Activated CD8-positive, alpha-beta T cell treated with anti-CD3 and anti-CD28 coated beads for 36 hours (primary cell): Measurements from ENCODE around the gene VWA2. TPM values are rescaled to one million over a fixed set of nuclear protein-coding genes. Genes with fewer than 3 reads are reported as not detected.

Source experiments
- ATAC-seq: fragments of 200-7000 bp; cut with Tn5 transposase; one replicate; pipeline ENCODE4 v1.10.0; 2021; ENCODE audit warnings: mild to moderate bottlenecking, moderate library complexity
- CTCF ChIA-PET: fragments of 350-600 bp; sonication (Branson Sonifier 250); formaldehyde crosslinking; loops from one replicate; lab custom pipeline; 2021; ENCODE audit warnings: antibody characterized with exemption; lab: Charles Lee
- POLR2A ChIA-PET: fragments of 350-600 bp; sonication (Branson Sonifier 250); formaldehyde crosslinking; loops from one replicate; lab custom pipeline; 2021; ENCODE audit warnings: antibody characterized with exemption; lab: Charles Lee
- DNase-seq: peaks from one replicate; pipeline ENCODE4 v3.0.0-alpha.2; 2020
- H3K27ac Mint-ChIP-seq: one replicate; pipeline ENCODE4 v1.8.0; 2021; ENCODE audit warnings: mild to moderate bottlenecking, mixed read lengths
- H3K27me3 Mint-ChIP-seq: one replicate; pipeline ENCODE4 v1.8.0; 2021; ENCODE audit warnings: mixed read lengths
- H3K36me3 Mint-ChIP-seq: one replicate; pipeline ENCODE4 v1.8.0; 2021; ENCODE audit warnings: low read depth, mixed read lengths
- H3K4me1 Mint-ChIP-seq: one replicate; pipeline ENCODE4 v1.8.0; 2021; ENCODE audit warnings: low read depth, mixed read lengths
- H3K4me3 Mint-ChIP-seq: one replicate; pipeline ENCODE4 v1.8.0; 2021; ENCODE audit warnings: mild to moderate bottlenecking, moderate library complexity, mixed read lengths
- H3K9me3 Mint-ChIP-seq: one replicate; pipeline ENCODE4 v1.8.0; 2021; ENCODE audit warnings: mixed read lengths
- CTCF ChIP-seq: fragments of 200-600 bp; IDR thresholded peaks from one replicate; pipeline ENCODE4 v1.8.0; 2022; ENCODE audit warnings: antibody characterized with exemption, mild to moderate bottlenecking
- intact Hi-C: fragments of 100-400 bp; cut with micrococcal nuclease; formaldehyde crosslinking; loops from one replicate; pipeline ENCODE4 v1.10.0; 2022
- total RNA-seq, 2 experiments: library from RNA; stranded (reverse); gene quantifications; one replicate each; pipeline ENCODE4 v1.2.3, GENCODE V29; 2021

Gene VWA2
- total RNA-seq, 2 experiments from 2014 or later, result not detected

- no peak for TF ChIP-seq CTCF
- CTCF ChIA-PET, result interaction anchor here (1.6 kb wide), 1 partner anchor 9 kb away, joined by 5 read pairs; no protein-coding TSS in a partner anchor
- DNase-seq (no peak), ATAC-seq (no peak)
- POLR2A ChIA-PET, result no interaction called here
- Mint-ChIP-seq H3K36me3 (peaks cover 29% of the 10 kb centered on the region), H3K4me1 (no peaks in the 10 kb centered on the region), H3K4me3 (no peak overlapping the region), H3K9me3 (peaks cover 21% of the 10 kb centered on the region), H3K27me3 (no peaks in the 10 kb centered on the region), H3K27ac (no peak overlapping the region)
- intact Hi-C loops, result no loop called here
These were observed 56.3 kb downstream of the VWA2 start for GRCh38 chr10:114295393-114295792.

GRCh38 chr10:114297136-114297705 lies 58.2 kb downstream of the VWA2 start:
- H3K9me3 Mint-ChIP-seq, result peaks cover 21% of the 10 kb centered on the region
- ATAC-seq (no peak), DNase-seq (no peak)
- no peak for TF ChIP-seq CTCF
- H3K4me1 Mint-ChIP-seq, result no peaks in the 10 kb centered on the region
- peaks cover 29% of the 10 kb centered on the region for H3K36me3 Mint-ChIP-seq
- POLR2A ChIA-PET, result no interaction called here
- intact Hi-C loops, result no loop called here
- H3K27me3 Mint-ChIP-seq, result no peaks in the 10 kb centered on the region
- H3K27ac Mint-ChIP-seq, result no peak overlapping the region
- CTCF ChIA-PET, result no interaction called here
- no peak overlapping the region for H3K4me3 Mint-ChIP-seq

GRCh38 chr10:114300036-114300645 lies 61.1 kb downstream of the VWA2 start:
- no peak for DNase-seq
- Mint-ChIP-seq H3K27ac (no peak overlapping the region), H3K4me1 (peaks cover 9% of the 10 kb centered on the region), H3K4me3 (no peak overlapping the region), H3K36me3 (peaks cover 23% of the 10 kb centered on the region), H3K27me3 (no peaks in the 10 kb centered on the region), H3K9me3 (peaks cover 14% of the 10 kb centered on the region)
- ChIA-PET CTCF (no interaction called here), POLR2A (no interaction called here)
- TF ChIP-seq CTCF, result no peak
- no peak for ATAC-seq
- intact Hi-C loops, result loop anchor here (5.0 kb wide), 2 partner anchors 127 to 247 kb away; no protein-coding TSS in a partner anchor

DNA sequence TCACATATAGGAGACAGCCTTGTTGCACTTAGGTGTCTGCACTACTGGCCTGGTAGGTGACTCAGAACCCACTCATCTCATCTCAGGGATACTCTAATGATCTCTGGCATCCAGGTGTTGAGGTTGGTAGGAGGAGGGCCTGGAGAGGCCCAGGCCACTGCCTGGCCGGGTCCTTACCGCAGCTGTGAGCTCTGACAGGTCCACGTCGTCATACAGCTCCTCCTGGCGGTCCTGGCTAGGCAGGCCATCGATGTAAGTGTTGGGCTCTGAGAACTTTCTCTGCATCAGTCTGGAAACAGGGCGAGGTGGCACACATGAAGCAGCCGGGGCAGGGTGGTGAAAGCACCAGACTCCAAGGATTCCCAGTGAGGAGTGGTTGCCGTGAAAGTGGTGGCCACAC lies 62.1 kb downstream of the VWA2 start:
- intact Hi-C loops, result loop anchor here (5.0 kb wide), 2 partner anchors 126 to 246 kb away; no protein-coding TSS in a partner anchor
- Mint-ChIP-seq H3K36me3 (peaks cover 13% of the 10 kb centered on the region), H3K27ac (no peak overlapping the region), H3K9me3 (peaks cover 4% of the 10 kb centered on the region), H3K4me3 (no peak overlapping the region), H3K4me1 (peaks cover 9% of the 10 kb centered on the region), H3K27me3 (no peaks in the 10 kb centered on the region)
- TF ChIP-seq CTCF, result no peak
- ChIA-PET CTCF (no interaction called here), POLR2A (no interaction called here)
- DNase-seq, result no peak
- no peak for ATAC-seq
